Epithelial cell of prostate (primary cell): ENCODE measurements around the gene QRICH1.
A peak's percentile ranks its signal among the peaks of the same experiment; 100 is the strongest.
"Not testable (repeated sequence)": the region's sequence is repeated elsewhere in the genome, so short reads cannot be mapped to it uniquely, and the experiment has no call there.

Experiments used
- DNase-seq: peaks from one replicate; pipeline ENCODE4 v3.0.0-alpha.2; 2011; ENCODE audit warnings: low read depth, low spot score
- H3K27ac ChIP-seq: fragments of 450-650 bp; 2 replicates; pipeline ENCODE4 v1.5.1; 2017; ENCODE audit warnings: mild to moderate bottlenecking

Gene QRICH1

DNA sequence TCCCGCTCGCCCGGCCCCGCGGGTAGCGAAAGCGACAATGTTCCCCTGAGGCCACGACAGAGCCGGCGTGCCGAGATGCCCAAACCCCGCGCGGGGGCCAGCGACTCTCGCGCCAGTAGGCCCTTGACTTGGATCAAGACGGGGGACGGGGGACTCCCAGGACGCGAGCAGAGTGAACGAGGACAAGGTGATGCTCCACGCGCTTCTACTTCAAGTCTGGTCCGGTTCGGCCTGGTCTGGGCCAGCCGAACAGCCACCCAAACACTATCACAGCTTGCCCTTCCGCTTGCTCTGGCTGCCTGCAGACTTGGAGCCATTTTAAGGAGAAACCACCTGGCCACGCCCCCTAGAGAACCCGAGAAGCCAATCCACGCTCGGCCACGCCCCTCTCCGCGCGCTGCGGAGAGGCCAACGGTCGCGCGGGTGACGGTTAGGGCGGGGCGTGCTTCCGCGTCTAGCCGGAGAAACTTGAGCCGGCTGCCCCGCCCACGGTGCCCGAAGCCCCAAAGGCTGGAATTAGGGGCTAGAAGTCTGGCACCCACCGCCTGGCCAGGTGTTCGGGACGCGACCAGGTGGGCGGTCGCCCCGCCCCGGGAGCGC is 72.6 kb downstream of the QRICH1 start:
- peak overlapping the region; percentile 98 for H3K27ac ChIP-seq
- DNase-seq, result peak; percentile 87

DNA sequence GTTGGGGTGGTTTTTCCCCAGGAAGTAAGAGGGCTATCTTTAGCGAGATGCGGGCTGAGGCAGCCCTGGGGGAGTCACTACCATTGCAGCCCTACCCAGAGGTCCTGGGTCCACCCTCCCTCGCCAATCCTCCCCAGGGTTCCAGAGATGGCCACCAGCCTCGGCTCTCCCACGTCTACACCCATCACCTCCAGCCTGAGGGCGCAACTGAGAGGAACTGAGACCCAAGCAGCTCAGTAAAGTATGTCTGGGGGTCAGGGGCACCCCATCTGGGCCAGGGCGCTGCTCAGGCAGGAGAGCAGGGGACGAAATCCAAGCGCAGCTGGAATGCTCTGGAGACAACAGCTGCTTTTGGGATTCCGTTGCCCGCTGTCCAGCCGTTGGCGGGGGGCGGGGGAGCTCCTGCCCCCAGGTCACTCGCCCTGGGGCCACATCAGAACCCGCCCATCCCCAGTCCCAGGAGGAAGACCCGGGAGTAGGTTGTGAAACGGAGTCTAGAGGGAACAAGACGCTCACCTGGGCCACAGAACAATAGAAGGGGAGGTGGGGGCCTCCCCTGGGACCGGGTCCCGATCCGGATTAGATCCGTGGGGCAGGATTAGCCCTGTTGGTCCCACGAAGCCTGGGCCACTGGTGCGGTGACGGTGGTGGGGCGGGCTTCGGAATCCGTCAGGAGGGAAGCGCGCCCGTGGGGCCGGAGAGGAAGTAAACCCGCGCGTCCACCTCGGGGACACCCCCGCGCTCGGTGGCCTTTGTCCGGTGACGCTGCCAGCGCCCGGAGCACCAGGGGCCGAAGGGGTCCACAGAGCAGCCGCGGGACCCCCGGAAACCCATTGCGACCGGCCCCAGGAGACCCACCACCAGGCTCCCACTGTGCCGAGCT is 73.3 kb downstream of the QRICH1 start:
- no peak for DNase-seq
- peak overlapping the region; percentile 98 for H3K27ac ChIP-seq

GRCh38 chr3:49019941-49020329 is 73.9 kb downstream of the QRICH1 start:
- no peak for DNase-seq
- peak overlapping the region; percentile 98 for H3K27ac ChIP-seq

DNA sequence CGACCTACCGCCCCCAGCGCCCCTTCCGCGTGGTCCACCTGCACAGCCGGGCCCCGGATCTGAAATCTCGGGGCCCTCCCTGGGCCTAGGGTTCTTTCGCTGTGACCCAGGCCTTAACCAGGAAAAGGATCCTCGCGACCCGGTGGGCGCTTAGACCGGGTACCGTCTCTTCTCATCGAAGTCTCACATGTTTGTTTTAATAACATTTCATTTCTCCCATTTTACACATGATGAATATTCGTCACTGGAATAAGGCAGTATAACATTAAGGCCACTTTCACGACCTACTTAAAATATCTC is 75.2 kb downstream of the QRICH1 start:
- DNase-seq, result no peak
- peak overlapping the region; percentile 98 for H3K27ac ChIP-seq

- H3K27ac ChIP-seq, result peak within 1 kb of the TSS; percentile 98
- DNase-seq, result no peak
Measured at GRCh38 chr3:49017971-49018706, 75.7 kb downstream of the QRICH1 start, which contains the start of gene DALRD3. Gene DALRD3 (minus strand): TSS chr3:49018580. CDS start chr3:49018564, 16 bp downstream.

DNA sequence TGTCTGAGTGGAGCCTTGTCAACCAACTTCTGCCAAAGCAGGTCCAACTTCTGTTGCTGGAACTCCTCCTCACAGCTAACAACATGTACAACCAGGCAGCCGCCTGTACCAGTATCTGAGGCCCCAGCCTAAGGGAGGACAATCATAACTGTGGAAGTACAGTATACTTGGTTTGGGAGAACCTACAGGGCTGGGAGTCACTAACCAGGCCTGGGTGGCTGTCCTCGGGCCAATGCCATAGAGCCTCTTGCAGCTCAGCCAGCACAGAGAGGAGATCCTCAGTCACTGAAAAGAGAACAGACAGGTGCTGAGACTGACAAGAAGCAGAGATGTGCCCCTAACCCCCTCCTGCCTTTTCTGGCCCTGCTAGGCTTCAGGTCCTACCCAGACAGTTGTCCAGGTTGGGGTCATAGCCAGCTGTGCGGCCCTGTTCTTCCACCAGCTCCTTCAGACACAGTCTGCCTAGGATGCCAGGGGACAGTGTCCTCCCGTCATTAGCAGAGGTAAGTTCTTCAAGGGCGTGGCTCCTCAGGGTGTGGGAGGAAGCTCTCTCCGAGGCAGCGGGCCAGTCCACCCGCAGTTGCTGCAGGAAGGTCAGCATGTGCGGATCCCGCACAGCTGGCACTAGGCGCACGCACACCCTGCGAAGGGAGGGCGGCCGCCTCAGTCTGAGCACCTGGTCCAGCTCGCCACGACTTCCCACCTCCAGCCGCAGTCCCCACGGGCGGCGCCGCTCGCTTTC is 76.5 kb downstream of the QRICH1 start:
- no peak for DNase-seq
- H3K27ac ChIP-seq, result peak overlapping the region; percentile 98

DNA sequence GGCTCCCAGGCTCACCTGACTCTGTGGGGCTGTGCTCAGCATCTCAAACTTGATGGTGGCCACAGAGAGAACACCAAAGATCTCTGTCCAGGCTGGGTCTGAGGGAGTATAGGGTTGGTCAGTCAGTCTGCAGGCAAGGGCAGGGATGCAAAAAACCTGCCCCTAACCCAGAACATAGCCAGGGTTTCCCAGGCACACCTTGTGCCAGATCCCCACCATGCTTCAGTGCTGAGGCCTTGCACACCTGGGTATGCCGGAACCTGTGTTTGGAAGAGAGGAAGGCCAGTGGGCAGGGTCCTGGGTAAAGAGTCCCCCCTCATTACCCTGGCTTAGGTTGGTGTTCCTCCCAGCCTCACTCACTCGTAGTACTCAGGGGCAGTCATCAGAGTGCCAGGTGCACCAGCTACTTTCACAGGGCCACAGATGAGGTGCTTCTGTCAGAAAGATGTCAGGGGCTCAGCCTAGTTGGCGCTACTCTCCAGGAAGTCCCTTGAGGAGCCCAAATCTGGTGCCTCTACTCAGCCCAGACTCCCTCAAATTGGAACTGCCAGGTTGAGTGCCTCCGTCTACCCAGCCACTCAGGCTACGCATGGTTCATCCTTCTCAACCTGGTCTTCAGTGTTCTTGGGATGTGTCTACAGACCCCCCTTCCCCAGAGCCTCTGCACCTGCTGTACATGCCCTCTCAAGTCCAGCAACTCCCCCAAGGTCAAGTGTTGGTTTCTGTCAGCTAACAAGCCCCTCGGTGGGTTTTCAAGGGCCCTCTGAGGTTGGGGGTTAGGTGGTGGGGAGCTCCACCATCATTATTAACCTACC is 77.2 kb downstream of the QRICH1 start:
- no peak for DNase-seq
- peak overlapping the region; percentile 34 for H3K27ac ChIP-seq

GRCh38 chr3:49015765-49016164 is 78.1 kb downstream of the QRICH1 start:
- no peak for DNase-seq
- H3K27ac ChIP-seq, result peak overlapping the region; percentile 34

- no peak for DNase-seq
- H3K27ac ChIP-seq, result peak overlapping the region; percentile 34
Measured at GRCh38 chr3:49015072-49015471, 78.8 kb downstream of the QRICH1 start.

DNA sequence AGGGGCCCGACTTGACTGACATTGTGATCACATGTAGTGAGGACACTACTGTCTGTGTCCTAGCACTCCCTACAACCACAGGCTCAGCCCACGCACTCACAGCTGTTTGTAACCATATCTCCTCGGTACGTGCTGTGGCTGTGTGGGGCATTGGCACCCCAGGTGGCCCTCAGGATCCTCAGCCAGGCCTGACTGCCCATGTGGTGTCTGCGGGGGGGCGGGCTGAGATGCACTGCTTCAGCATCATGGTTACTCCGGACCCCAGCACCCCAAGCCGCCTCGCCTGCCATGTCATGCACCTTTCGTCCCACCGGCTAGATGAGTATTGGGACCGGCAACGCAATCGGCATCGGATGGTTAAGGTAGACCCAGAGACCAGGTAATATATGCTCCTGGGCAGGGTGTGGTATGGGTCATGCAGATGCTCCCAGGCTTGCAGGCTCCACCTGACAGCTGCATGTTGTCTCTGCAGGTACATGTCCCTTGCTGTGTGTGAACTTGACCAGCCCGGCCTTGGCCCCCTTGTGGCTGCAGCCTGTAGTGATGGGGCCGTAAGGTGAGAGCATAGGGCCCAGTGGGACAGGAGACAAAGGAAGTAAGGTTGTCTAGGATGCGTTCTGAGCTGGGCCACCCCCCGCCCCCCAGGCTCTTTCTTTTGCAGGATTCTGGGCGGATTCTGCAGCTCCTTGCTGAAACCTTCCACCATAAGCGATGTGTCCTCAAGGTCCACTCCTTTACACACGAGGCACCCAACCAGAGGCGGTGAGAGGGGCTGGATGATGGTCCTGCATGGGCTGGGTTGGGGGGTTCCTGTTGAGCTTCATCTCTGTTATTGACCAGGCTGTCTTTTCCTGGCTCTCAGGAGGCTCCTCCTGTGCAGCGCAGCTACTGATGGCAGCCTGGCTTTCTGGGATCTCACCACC is 79.9 kb downstream of the QRICH1 start:
- no peak overlapping the region for H3K27ac ChIP-seq
- no peak for DNase-seq

- peak overlapping the region; percentile 7 for H3K27ac ChIP-seq
Measured at GRCh38 chr3:49013113-49013737, 80.6 kb downstream of the QRICH1 start.

DNA sequence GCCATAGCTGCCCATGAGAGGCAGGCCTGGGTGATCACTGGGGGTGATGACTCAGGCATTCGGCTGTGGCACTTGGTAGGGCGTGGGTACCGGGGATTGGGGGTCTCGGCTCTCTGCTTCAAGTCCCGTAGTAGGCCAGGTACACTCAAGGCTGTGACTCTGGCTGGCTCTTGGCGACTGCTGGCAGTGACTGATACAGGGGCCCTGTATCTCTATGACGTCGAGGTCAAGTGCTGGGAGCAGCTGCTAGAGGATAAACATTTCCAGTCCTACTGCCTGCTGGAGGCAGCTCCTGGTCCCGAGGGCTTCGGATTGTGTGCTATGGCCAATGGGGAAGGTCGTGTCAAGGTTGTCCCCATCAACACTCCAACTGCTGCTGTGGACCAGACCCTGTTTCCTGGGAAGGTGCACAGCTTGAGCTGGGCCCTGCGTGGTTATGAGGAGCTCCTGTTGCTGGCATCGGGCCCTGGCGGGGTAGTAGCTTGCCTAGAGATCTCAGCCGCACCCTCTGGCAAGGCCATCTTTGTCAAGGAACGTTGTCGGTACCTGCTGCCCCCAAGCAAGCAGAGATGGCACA is 81.3 kb downstream of the QRICH1 start:
- no peak for DNase-seq
- H3K27ac ChIP-seq, result peak overlapping the region; percentile 7

More at GRCh38 chr3:49013113-49013737, 80.6 kb downstream of the QRICH1 start:
- DNase-seq, result no peak

DNA sequence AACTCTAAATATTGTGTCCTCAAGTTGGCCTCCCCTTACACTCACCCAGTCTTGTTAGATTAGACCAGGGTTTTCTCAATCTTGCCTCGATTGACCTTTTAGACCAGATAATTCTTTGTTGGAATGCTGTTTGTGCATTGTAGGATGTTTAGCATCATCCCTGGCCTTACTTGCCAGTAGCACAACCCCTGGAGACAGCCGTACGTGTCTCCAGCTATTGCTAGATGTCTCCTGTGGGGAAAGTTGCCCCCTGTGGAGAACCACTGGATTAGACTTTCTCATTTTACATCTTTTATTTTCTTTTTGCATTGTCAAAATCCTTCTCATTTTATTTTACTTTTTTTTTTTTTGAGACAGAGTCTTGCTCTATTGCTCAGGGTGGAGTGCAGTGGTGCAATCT is 84.5 kb downstream of the QRICH1 start:
- no peak for DNase-seq
- no peak overlapping the region for H3K27ac ChIP-seq

DNA sequence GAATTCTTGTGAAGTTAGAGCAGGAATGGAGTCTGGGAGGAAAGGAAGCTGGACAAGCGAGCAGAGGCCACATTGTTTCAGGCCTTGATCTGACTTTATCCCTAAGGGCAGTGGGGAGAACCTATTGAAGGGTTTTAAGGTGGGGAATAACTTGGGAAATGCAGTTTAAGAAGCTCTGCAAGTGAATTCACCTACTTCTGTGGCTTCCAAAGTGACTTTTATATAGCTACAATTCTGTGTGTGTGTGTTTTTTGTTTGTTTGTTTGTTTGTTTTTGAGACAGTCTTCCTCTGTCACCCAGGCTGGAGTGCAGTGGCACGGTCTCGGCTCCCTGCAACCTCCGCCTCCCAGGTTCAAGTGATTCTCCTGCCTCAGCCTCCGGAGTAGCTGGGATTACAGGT is 85.2 kb downstream of the QRICH1 start:
- not testable (repeated sequence) for DNase-seq
- peak overlapping the region; percentile 84 for H3K27ac ChIP-seq

DNA sequence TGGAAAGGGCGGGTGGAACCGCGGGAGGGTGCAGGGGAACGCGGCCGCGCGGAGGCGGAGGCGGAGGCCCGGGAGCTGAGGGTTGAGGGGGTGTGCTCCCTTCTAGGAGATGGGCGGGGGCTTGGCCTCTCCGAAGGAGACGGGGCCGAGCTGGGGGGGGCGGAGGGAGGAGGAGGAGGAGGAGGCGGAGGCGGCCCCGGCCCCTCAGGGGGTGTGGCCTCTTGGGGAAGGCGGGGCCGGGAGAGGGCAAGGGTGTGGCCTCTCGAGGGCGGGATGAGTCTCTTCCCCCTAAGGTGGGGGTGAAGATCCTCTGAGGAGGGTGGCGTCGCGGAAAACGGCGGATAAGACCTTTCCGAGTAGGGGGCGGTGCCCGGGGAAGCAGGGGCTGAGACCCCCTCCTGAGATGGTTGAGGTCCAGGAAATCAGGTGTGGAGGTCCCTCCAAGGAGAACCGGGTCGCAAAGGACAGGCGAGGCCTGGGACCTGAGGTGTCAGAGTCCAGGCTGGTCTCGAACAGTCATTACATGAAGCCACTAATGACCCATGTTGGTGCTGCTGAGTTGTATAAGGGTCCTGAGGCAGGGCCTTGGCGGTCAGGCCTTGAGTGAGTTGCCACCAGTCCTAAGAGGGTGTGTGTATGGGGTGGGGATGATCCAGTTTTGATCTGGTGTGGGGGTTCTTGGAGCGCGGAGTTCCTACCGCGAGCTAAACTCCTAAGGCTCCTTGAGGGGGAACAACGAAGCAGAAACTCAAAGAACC is 85.9 kb downstream of the QRICH1 start:
- H3K27ac ChIP-seq, result peak overlapping the region; percentile 84
- no peak for DNase-seq

- peak; percentile 89 for DNase-seq
Measured at GRCh38 chr3:49007068-49007770, 86.7 kb downstream of the QRICH1 start, which contains the start of gene WDR6. Gene WDR6 (plus strand): TSS chr3:49007391. CDS start chr3:49007432, 41 bp downstream.

More at GRCh38 chr3:49007068-49007770, 86.7 kb downstream of the QRICH1 start, which contains the start of gene WDR6:
- H3K27ac ChIP-seq, result peak within 1 kb of the TSS; percentile 84
